ENCODE measurements around the gene CLCN2.

DNA sequence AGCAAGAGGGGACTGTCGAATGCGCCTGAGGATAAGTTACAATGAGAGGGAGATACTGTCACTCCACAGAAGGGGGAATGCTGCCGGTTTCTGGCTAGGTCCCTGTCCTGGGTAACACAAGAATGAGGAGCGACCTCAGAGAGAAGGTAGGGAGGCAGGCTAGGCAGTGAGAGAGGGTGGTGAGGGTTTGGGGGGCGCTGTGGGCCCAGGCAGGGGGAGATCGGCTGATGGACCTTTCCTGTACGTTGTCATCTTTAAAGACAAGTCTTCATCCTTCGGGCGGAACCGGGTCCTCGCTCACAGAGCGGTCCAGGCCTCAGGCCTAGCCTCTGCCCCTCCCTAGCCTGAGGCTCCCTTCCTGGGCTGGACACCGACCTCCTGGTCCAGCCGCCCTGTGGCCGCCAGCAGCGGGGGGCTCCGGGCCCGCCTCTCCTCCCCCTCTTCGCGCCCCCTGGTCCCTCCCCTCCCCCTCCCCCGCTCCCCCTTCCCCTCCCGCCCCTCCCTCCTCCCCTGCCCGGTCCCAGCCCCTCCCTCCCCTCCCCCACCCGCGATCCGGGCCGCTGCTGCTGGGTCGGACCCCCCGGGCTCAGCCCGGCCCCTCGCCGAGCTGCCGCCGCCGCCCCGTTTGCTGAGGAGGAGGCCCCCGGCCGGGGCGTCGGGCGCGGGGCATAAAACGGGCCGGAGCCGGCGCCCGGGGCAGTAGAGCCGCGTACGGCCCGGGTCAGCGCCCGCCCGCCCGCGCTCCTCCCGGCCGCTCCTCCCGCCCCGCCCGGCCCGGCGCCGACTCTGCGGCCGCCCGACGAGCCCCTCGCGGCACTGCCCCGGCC, 18.2 kb upstream of the CLCN2 start, which contains the start of gene CHRD:
- TF ChIP-seq, protein P1, sequence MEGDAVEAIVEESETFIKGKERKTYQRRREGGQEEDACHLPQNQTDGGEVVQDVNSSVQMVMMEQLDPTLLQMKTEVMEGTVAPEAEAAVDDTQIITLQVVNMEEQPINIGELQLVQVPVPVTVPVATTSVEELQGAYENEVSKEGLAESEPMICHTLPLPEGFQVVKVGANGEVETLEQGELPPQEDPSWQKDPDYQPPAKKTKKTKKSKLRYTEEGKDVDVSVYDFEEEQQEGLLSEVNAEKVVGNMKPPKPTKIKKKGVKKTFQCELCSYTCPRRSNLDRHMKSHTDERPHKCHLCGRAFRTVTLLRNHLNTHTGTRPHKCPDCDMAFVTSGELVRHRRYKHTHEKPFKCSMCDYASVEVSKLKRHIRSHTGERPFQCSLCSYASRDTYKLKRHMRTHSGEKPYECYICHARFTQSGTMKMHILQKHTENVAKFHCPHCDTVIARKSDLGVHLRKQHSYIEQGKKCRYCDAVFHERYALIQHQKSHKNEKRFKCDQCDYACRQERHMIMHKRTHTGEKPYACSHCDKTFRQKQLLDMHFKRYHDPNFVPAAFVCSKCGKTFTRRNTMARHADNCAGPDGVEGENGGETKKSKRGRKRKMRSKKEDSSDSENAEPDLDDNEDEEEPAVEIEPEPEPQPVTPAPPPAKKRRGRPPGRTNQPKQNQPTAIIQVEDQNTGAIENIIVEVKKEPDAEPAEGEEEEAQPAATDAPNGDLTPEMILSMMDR (IDR thresholded peaks at IDR 0.05): no peak
- TF ChIP-seq POLR2AphosphoS5 (IDR thresholded peaks at IDR 0.05) (no peak), EP300 (IDR thresholded peaks at IDR 0.05; ENCODE audit: low read depth) (no peak), POLR2A (IDR thresholded peaks at IDR 0.05) (no peak)
